Measurements from ENCODE around the gene R3HDM2. TPM values are rescaled to one million over a fixed set of nuclear protein-coding genes. Genes with fewer than 3 reads are reported as not detected.
A peak's percentile ranks its signal among the peaks of the same experiment; 100 is the strongest.

Gene R3HDM2
- total and polyA plus RNA-seq, 2 donors (not counting 1 experiment from before 2014, with no cell fraction given), result 21.3 to 22.8 TPM

- H3K9me3 ChIP-seq (ENCODE audit: control insufficient read depth, insufficient read depth, low read depth, low read length), result no peaks in the 10 kb centered on the region
- peaks cover 16% of the 10 kb centered on the region for H3K27me3 ChIP-seq (ENCODE audit: control insufficient read depth, insufficient read depth, low read length)
- H3K27ac ChIP-seq (ENCODE audit: insufficient read depth, low read length), result no peak overlapping the region
- TF ChIP-seq EZH2 (IDR thresholded peaks at IDR 0.05; ENCODE audit: low read length, missing control alignments), result no peak
- TF ChIP-seq CTCF (conservative IDR thresholded peaks at IDR 0.05 in 1 of 2, IDR thresholded peaks at IDR 0.05 in 1 of 2; ENCODE audit: low read depth in 1 of 2, low read length in 2 of 2), result no peak
- peak in 1 of 2 donors; percentile 23 for DNase-seq (ENCODE audit: low read depth in 2 of 2)
- H3K9ac ChIP-seq (ENCODE audit: insufficient read depth, low read length), result peak overlapping the region; percentile 60
- peaks cover 35% of the 10 kb centered on the region for H3K4me1 ChIP-seq (ENCODE audit: control insufficient read depth, extremely low read depth, insufficient read depth, low read length)
- no peaks in the 10 kb centered on the region for H3K79me2 ChIP-seq (ENCODE audit: control insufficient read depth, insufficient read depth, low read length)
- peaks cover 4% of the 10 kb centered on the region for H3K36me3 ChIP-seq (ENCODE audit: control insufficient read depth, insufficient read depth, low read length)
- peak overlapping the region; percentile 94 for H3K4me2 ChIP-seq (ENCODE audit: extremely low read depth, insufficient read depth, low read length)
- peak overlapping the region; percentile 33 to 77 (median 64) for H3K4me3 ChIP-seq (replicated peaks in 1 of 4; ENCODE audit: control extremely low read depth in 1 of 4, insufficient read depth in 1 of 4, low read depth in 3 of 4, low read length in 4 of 4)
- H4K20me1 ChIP-seq (ENCODE audit: control insufficient read depth, extremely low read depth, insufficient read depth, low read length), result no peaks in the 10 kb centered on the region
- no peak overlapping the region for H2AFZ ChIP-seq (ENCODE audit: low read length)
Measured at GRCh38 chr12:57239587-57240065, 191.2 kb downstream of the R3HDM2 start.

GRCh38 chr12:57238854-57239554, 191.8 kb downstream of the R3HDM2 start:
- H3K36me3 ChIP-seq (ENCODE audit: control insufficient read depth, insufficient read depth, low read length), result peaks cover 6% of the 10 kb centered on the region
- no peak for TF ChIP-seq EZH2 (IDR thresholded peaks at IDR 0.05; ENCODE audit: low read length, missing control alignments)
- peak; percentile 100 for TF ChIP-seq CTCF (conservative IDR thresholded peaks at IDR 0.05 in 1 of 2, IDR thresholded peaks at IDR 0.05 in 1 of 2; ENCODE audit: low read depth in 1 of 2, low read length in 2 of 2)
- H3K9ac ChIP-seq (ENCODE audit: insufficient read depth, low read length), result peak overlapping the region; percentile 10
- peak overlapping the region; percentile 33 to 77 (median 64) for H3K4me3 ChIP-seq (replicated peaks in 1 of 4; ENCODE audit: control extremely low read depth in 1 of 4, insufficient read depth in 1 of 4, low read depth in 3 of 4, low read length in 4 of 4)
- peak overlapping the region; percentile 94 for H3K4me2 ChIP-seq (ENCODE audit: extremely low read depth, insufficient read depth, low read length)
- peaks cover 16% of the 10 kb centered on the region for H3K27me3 ChIP-seq (ENCODE audit: control insufficient read depth, insufficient read depth, low read length)
- H4K20me1 ChIP-seq (ENCODE audit: control insufficient read depth, extremely low read depth, insufficient read depth, low read length), result no peaks in the 10 kb centered on the region
- no peak overlapping the region for H3K27ac ChIP-seq (ENCODE audit: insufficient read depth, low read length)
- no peaks in the 10 kb centered on the region for H3K9me3 ChIP-seq (ENCODE audit: control insufficient read depth, insufficient read depth, low read depth, low read length)
- H3K79me2 ChIP-seq (ENCODE audit: control insufficient read depth, insufficient read depth, low read length), result no peaks in the 10 kb centered on the region
- H2AFZ ChIP-seq (ENCODE audit: low read length), result peak overlapping the region; percentile 60
- peak; percentile 67 to 89 for DNase-seq (ENCODE audit: low read depth in 2 of 2)
- H3K4me1 ChIP-seq (ENCODE audit: control insufficient read depth, extremely low read depth, insufficient read depth, low read length), result peaks cover 40% of the 10 kb centered on the region

GRCh38 chr12:57237932-57238853, 192.7 kb downstream of the R3HDM2 start:
- Histone ChIP-seq H3K4me2 (ENCODE audit: extremely low read depth, insufficient read depth, low read length) (peak overlapping the region; percentile 79), H3K79me2 (ENCODE audit: control insufficient read depth, insufficient read depth, low read length) (no peaks in the 10 kb centered on the region), H3K9me3 (ENCODE audit: control insufficient read depth, insufficient read depth, low read depth, low read length) (no peaks in the 10 kb centered on the region), H2AFZ (ENCODE audit: low read length) (peak overlapping the region; percentile 60), H3K36me3 (ENCODE audit: control insufficient read depth, insufficient read depth, low read length) (peaks cover 13% of the 10 kb centered on the region), H3K27me3 (ENCODE audit: control insufficient read depth, insufficient read depth, low read length) (peaks cover 16% of the 10 kb centered on the region), H3K27ac (ENCODE audit: insufficient read depth, low read length) (no peak overlapping the region), H3K4me1 (ENCODE audit: control insufficient read depth, extremely low read depth, insufficient read depth, low read length) (peaks cover 45% of the 10 kb centered on the region), H3K9ac (ENCODE audit: insufficient read depth, low read length) (no peak overlapping the region), H3K4me3 (replicated peaks in 1 of 4; ENCODE audit: control extremely low read depth in 1 of 4, insufficient read depth in 1 of 4, low read depth in 3 of 4, low read length in 4 of 4) (peak overlapping the region; percentile 12 to 54 (median 28)), H4K20me1 (ENCODE audit: control insufficient read depth, extremely low read depth, insufficient read depth, low read length) (no peaks in the 10 kb centered on the region)
- TF ChIP-seq EZH2 (IDR thresholded peaks at IDR 0.05; ENCODE audit: low read length, missing control alignments) (no peak), CTCF (conservative IDR thresholded peaks at IDR 0.05 in 1 of 2, IDR thresholded peaks at IDR 0.05 in 1 of 2; ENCODE audit: low read depth in 1 of 2, low read length in 2 of 2) (no peak)
- peak in 1 of 2 donors; percentile 23 for DNase-seq (ENCODE audit: low read depth in 2 of 2)

Data from fibroblast of lung (primary cell).